Activated CD4-positive, alpha-beta T cell treated with anti-CD3 and anti-CD28 coated beads, Interleukin-2, amount 50 U/mL, for 4 hours (primary cell): ENCODE measurements around the gene PNPLA5.
"Not testable (repeated sequence)": the region's sequence is repeated elsewhere in the genome, so short reads cannot be mapped to it uniquely, and the experiment has no call there.

Source experiments
- DNase-seq, 2 experiments: peaks; one replicate each; pipeline ENCODE4 v3.0.0-alpha.2; 2020

Gene PNPLA5, protein sequence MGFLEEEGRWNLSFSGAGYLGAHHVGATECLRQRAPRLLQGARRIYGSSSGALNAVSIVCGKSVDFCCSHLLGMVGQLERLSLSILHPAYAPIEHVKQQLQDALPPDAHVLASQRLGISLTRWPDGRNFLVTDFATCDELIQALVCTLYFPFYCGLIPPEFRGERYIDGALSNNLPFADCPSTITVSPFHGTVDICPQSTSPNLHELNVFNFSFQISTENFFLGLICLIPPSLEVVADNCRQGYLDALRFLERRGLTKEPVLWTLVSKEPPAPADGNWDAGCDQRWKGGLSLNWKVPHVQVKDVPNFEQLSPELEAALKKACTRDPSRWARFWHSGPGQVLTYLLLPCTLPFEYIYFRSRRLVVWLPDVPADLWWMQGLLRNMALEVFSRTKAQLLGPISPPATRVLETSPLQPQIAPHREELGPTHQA

DNA sequence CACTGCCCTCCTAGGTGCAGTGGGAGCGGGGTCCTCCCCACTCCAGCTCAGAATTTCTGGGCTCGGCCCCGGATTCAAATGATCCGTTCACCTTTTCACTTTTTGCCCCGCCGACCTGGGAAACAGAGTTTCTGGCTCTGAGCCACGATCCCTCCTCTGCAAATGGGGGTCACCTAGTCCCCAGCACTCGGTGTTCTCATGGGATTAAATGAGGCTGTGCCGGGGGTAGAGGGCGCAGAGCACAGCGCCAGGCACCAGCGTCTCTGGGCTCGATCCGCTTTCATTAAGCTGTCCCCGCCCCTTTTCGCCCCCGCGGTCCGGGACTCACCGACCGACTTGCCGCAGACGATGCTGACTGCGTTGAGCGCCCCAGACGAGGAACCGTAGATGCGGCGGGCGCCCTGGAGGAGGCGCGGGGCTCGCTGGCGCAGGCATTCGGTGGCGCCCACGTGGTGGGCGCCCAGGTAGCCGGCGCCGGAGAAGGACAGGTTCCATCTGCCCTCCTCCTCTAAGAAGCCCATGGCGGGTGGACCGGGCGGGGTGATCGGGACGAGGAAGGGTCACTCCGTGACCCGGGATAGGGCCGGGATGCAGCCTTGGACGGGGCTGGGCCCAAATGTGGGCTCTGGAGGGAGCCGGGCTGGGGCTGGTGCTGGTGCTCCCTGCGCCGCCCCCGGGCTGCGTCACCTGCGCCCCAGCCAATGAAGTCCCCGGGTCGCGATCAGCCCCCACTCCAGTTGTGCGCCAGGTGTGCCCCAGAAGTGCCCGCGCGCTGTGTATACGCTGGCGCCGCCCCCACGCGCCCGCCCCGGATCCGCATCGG lies at the start of gene PNPLA5:
Gene PNPLA5, minus strand, starts transcription at position 654 of the 823 bp plus-strand sequence. Its CDS starts 133 bp downstream, at position 521.
- DNase-seq: peak in 1 of 2 experiments; percentile 6

DNA sequence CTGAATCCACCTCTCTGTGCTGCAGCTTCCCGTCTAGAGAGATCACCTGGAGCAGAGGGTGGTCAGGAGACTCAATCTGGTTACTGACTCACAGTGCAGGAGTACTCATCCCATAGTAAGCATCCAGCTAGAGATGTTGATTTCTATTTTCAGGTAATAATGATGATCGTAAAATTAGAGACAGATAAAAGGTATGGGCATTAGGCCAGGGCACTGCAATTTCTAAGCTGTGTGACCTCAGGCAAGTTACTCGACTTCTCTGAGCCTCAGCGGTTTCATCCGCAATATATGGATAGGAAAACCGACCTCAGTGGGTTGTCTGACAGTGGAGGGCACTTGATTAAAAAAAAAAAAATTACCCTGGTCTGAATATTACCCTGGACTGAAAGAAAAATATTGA lies 49.6 kb upstream of the PNPLA5 start:
- no peak for DNase-seq

DNA sequence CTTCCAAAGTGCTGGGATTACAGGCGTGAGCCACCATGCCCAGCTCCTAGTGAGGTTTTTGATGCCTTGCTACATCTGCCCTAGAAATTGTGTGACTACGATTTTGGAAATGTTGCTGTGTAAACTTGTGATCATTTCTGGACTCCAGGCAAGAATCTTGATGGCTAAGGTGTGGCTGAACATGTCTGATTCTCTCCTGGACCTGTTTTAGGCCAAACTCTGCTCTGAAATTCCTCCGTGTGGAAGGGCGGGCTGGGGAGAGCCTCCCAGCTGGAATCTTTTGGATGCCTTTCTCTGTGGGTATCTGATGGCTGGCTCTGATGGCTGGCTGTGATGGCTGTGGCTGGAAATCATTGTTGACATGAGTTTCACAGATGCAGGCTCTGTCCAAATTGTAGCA lies 40.0 kb upstream of the PNPLA5 start:
- DNase-seq: no peak

DNA sequence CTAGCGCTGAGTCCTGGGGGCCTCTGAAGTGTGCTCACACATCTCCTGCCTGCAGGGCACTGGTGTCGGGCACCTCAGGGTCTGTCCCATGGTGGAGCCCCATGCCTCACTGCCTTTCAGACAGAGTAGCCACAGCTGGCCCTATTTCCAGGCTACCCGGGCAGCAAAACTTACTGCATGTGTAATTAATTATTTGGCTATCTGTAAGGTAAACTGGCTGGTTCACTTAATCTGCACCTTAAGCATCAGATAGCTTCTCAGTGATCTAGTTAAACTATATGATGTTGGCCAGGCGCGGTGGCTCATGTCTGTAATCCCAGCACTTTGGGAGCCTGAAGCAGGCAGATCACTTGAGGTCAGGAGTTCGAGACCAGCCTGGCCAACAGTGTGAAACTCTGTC lies 37.1 kb upstream of the PNPLA5 start:
- no peak for DNase-seq

DNA sequence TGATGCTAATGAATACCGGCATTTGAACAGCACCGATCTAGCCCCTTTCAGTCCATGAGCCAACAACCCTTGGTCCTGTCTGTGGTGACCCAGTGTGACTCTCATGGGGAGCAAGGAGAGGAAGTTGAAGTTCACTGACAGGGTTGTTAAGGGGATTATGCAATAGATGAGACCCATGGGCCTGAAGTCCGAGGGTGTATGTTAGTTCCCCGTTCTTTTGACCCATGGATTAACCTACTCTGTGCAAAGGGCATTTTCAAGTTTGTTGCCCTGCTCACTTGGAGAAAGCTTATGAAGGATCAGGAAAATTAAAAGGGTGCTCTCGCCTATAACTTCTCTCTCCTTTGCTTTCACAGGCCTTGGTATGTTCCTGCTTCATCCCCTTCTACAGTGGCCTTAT lies 36.7 kb upstream of the PNPLA5 start:
- no peak for DNase-seq

DNA sequence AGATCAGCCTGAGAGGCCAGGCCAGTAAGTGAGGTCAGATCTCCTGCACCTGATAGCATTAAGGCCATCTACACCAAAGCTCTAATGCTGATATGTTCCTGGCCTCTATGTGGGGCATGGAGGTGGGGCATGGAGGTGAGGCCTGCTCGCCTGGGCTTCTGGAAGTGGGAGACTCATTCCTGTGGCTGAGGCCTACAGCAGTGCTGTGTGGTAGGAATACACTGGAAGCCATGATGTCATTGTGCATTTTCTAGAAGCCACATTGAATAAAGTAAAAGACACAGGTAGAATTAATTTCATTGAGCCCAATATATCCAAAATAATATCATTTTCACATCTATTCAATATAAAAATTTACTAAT lies 34.5 kb upstream of the PNPLA5 start:
- DNase-seq: no peak

DNA sequence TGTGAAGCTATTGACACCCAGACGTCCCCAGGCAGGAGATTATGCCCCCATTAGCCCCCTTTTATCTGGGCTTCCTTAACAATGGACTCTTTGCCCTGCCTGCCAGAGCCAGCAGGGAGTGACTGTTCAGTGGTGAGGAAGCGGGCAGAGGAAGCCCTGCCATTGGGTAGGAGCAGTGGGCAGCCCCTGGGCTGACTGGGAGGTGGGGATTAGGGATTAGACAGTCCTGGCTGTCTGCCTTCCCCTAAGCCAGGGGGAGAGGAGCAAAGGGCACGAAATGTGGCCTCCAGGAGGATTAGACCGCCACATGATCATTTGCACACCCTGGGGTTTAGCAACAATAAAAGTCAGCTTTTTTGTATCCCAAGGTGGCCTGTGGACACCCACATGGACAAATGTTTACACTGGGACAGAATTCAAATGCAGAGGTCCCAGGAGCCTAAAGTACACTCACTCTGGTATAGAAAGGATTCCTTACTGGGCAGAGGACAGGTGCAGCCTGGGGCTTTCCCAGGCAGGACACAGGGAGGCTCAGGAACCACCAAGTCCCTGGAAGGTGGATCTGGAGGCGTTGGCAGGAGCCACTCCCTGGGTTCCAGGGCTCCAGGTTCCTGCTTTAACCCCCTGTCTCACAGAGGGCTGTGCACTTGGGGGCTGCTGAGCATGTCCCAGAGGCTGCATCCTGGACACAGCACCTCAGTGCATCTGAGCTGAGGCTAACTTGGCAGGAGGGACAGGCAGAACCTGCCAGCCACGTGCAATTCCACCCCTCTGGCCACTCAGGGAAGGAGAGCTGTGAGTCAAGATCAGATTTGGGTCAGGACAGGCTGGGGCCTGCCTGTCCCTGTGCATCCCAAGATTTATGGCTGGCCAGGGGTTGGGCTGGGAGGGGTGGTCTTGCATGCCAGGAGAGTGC lies 33.9 kb upstream of the PNPLA5 start:
- no peak for DNase-seq

DNA sequence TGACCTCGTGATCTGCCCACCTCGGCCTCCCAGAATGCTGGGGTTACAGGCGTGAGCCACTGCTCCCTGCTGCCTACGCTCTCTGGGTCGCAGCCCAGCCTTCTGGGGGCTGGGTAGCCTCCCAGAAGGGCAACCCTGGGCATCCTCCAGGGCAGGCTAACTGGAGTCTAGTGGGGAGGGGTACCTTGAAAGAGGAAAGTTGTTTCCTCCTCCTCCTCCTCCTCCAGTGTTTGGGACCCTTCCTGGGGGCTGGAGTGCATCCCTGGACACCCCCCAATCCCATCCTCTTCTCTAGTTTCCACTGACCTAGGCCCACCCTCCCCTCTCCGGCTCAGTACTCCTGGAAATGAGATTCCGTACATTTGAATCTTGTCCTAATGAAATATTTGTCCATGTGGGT lies 33.1 kb upstream of the PNPLA5 start:
- no peak for DNase-seq

DNA sequence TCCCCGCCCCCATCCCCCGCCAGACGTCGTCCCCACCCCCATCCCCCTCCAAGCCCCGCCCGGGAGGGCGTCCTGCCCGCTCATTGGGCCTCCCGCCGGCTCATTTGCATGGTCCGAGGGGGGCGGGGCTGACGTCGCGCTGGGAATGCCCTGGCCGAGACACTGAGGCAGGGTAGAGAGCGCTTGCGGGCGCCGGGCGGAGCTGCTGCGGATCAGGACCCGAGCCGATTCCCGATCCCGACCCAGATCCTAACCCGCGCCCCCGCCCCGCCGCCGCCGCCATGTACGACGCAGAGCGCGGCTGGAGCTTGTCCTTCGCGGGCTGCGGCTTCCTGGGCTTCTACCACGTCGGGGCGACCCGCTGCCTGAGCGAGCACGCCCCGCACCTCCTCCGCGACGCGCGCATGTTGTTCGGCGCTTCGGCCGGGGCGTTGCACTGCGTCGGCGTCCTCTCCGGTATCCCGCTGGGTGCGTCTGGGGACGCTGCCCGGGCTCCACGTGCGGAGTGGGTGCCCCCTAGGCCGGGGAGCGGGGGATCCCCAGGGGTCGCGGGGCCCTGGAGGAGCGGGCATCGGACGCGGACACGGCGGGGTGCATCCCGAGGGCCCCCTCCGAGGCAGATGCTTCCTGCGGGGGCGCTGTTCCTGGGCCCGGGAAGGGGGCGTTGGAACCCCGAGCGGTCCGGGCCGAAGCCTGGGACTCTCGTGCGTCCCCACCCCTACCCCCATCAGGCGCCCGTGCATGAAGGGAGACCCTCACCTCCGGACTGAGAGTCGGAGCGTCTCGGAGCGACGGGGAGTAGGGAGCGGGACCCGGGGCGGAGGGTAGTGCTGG lies 32.0 kb upstream of the PNPLA5 start, which contains the start of gene PNPLA3:
Gene PNPLA3, plus strand, starts transcription at position 175 of the 834 bp plus-strand sequence. Its CDS starts 107 bp downstream, at position 282.
- peak; percentile 72 to 74 for DNase-seq

DNA sequence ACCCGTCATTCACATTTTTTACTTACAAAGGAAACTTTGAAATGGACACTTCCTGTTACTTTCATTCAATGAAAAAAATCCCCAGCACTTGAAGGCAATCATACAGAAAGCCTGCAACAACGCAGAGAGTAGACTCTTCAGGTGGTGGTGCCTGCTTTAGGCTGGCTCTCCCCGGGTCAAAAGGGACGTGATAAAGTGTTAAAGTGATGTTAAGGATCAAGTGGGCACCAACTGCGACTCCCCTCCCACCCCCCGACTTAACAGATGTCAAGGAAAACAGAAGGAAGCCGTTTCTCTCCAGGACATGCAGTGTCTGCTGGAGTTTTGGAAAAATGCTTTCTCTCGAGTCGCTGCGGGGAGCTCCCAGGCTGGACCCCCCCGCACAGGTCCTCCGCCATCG lies 31.4 kb upstream of the PNPLA5 start:
- DNase-seq: no peak

DNA sequence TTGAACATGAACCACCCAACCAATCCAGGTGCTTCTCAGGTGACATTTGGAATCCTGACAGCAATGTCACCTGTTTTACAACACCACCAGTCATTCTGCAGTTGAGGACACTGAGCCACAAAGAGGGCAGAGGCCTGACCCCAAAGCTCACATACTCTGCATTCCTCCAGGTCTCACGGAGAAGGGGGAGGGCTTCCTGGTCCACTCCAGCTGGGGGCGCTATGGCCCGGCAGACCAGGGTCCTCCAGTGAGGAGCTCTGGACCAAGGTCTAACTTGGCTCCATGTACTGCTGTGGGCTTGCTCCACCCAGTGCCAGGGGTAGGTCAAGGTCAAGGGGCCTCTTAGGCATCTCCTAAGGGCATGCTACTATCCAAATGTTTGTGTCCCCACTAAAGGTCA lies 30.3 kb upstream of the PNPLA5 start:
- DNase-seq: no peak

DNA sequence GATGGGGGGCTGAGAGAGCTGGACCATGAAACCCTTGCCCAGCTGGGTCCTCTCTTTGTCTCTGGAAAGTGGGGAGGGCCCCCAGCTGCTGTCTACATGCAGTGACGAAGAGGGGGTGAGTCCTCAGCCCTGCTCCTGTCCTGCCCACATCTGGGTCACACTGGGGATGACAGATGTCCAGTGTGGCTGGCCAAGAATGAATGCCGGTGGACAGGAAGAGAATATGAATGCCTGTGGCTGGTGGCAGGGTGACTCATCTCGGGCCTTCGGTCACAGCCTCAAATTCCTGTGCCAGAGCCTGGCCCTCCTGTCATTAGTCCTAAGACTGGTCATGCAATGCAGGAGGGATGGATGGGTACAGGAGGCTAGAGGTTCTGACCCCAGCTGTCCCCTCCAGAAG lies 29.6 kb upstream of the PNPLA5 start:
- DNase-seq: no peak

DNA sequence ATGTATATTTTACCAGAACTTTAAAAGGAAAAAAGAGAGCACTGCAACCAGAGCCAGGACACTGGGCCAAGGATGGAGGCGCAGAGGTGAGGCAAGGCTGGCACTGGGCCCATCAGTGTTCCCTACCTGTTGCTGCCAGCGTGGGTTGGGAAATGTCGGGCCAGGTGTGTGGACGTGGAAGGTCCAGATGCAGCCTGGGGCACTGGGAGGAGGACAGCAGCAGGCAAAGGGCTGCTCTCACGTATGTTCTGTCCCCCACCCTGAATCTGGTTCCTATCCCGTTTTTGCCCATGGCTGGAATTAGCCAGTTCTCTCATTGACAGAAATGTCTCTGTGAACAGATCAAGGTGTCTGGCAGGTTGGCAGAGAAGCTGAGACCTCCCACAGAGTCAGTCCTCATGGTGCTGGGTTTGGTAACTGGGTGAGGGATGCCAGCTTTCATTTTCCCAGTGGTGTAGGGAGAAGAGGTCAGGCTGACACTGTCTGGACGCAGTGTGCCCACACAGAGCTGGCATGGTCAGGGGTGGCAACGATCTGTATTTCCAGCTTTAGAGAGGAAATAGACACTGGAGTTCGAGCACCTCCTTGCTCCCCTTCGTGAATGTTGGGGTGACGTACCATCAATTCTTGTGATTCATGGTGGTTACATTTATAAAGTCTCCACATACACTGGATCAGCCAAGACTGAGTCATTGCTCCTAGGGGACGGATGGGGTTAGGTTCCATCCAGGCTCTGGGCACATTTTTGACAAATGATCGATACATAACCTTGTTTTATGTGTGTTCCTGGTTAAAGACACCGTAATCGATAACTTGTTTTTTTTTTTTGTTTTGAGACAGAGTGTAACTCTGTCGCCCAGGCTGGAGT lies 27.5 kb upstream of the PNPLA5 start:
- DNase-seq: no peak

DNA sequence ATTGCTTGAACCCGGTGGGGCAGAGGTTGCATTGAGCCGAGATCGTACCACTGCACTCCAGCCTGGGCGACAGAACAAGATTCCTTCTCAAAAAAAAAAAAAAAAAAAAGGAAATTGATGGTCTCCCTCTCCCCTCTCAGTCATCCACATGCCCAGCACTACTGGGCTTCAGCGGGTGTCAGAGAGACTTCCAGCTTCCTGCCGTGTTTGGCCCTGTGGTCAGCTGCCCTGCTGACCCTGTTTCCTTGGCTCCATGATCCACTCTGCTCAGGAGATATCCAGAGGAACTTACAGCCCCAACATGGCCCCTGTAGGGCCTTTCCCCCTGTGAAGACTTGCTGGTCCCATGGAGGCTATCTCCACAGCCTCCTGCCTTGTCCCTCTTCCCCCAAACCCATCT lies 25.7 kb upstream of the PNPLA5 start:
- DNase-seq: no peak

DNA sequence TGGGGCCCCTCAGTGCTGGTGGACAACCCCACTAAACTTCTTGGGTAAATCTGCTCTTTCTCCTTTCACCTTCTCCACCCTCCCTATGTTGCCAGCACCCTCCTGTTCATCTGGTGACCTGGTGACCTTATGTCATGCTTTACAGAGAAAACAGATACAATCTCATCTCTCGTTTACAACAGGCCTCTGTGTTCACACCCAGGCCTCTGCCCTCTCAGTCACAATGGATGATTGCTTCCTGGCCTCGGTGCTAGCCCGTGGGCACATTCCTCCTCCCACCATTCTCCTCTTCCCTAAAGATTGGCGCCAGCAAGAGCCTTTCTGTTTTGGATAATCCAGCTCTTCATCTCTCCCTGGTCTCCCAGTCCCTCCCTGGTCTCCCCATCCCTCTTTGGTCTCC lies 19.5 kb upstream of the PNPLA5 start:
- no peak for DNase-seq

DNA sequence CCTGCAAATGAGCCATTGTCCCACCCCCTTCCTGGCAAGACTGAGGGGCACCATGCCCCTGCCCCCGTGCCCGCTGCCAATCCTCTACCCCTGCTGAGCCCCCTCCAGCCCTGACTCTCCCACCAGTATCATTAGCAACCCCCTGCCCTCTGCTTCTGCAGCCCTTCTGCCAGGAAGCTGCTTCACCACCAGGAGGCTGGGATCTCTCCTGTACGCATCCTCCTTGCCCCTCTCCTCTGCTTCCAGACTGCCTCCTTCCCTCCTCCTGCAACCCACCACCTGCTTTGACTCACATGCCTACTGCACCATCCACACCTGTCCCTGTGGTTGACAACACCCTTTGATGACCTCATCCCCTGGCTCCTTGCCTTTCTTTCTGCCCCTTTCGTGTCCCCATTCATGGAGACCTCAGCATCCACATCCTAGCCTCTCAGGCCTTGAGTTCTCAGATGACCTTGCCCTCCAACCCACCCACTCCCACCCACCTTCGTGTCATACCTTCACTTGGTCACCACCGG lies 18.4 kb upstream of the PNPLA5 start:
- DNase-seq: no peak

DNA sequence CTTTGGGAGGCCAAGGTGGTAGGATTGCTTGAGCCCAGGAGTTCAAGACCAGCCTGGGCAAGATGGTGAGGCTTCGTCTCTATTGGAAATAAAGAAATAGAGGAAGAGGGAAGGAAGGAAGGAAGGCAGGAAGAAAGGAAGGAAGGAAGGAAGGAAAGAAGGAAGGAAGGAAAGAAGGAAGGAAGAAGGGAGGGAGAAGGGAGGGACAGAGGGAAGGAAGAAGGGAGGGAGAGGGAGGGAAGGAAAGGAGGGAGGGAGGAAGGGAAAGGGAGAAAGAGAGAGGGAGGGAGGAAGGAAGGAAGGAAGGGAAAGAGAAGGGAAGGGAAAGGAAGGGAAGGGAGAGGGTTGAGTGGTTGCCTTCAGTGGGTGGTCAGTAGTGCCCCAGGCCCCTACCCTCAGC lies 17.9 kb upstream of the PNPLA5 start:
- DNase-seq: no peak

DNA sequence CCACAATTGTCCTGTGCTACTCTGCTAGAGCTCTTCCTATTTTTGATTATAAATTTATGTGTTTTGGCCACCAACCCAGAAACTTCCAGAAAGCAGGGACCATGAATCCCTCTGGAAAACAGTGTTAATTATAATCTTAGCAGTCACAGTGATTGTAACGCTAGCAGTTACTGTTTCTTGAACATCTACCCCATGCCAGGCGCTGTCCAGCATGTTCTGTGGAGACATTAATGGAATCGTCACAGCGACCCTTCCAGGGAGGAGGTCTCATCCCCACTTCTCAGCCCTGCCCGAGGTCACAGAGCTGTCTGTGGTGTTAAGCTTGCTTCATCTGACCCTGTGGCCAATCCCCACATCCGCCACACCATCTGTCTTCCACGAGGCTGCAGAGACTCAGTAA lies 13.9 kb upstream of the PNPLA5 start:
- no peak for DNase-seq

DNA sequence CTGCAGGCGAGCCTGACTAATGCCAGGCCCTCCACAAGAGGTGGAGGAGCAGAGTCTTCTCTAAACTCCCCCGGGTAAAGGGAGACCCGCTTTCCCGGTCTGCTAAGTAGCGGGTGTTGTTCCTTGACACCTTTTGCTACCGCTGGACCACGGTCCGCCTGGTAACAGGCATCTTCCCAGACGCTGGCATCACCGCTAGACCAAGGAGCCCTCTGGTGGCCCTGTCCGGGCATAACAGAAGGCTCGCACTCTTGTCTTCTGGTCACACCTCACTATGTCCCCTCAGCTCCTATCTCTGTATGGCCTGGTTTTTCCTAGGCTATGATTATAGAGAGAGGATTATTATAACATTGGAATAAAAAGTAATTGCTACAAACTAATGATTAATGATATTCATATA lies 12.6 kb upstream of the PNPLA5 start:
- peak in 1 of 2 experiments; percentile 13 for DNase-seq

DNA sequence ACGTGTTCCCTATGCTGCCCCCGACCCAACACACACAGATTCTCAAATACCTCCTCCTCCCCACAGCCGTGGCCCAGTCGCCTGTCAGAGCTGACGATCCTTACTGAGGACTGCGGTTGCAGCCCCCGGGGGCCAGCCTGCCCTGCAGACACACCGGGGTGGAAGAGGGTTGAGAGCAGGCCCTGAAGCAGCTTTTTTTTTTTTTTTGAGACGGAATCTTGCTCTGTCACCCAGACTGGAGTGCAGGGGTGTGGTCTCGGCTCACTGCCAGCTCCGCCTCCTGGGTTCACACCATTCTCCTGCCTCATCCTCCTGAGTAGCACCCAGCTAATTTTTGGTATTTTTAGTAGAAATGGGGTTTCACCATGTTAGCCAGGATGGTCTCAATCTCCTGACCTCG lies 11.2 kb upstream of the PNPLA5 start:
- not testable (repeated sequence) for DNase-seq
